Sigmoid colon (tissue), 7 donors: ENCODE data around the gene DIP2C. TPM values are rescaled to one million over a fixed set of nuclear protein-coding genes. Genes with fewer than 3 reads are reported as not detected.
"Not testable (repeated sequence)": the region's sequence is repeated elsewhere in the genome, so short reads cannot be mapped to it uniquely, and the experiment has no call there.

Experiments used
- DNase-seq: peaks from one replicate; pipeline ENCODE4 v3.0.0-alpha.2; 2019
- H3K27ac ChIP-seq, 4 donors: fragments of 200-600 bp; sonication (generic); one replicate each; pipeline ENCODE4 v1.5.1; 2016 to 2019; ENCODE audit warnings: mild to moderate bottlenecking in 1 of 4
- H3K27me3 ChIP-seq, 3 donors: fragments of 200-600 bp; sonication (generic); one replicate each; pipeline ENCODE4 v1.5.1; 2019; ENCODE audit warnings: mild to moderate bottlenecking in 1 of 3
- H3K36me3 ChIP-seq, 4 donors: fragments of 200-600 bp; sonication (generic); one replicate each; pipeline ENCODE4 v1.5.1; 2016 to 2019
- H3K4me1 ChIP-seq, 4 donors: fragments of 200-600 bp; sonication (generic); one replicate each; pipeline ENCODE4 v1.5.1; 2017 to 2019
- H3K4me3 ChIP-seq, 4 donors: fragments of 200-600 bp; sonication (generic); one replicate each; pipeline ENCODE4 v1.5.1; 2017 to 2019; ENCODE audit warnings: mild to moderate bottlenecking in 2 of 4, moderate library complexity in 1 of 4
- H3K9me3 ChIP-seq, 4 donors: fragments of 200-600 bp in 3 of 4; sonication (generic) in 3 of 4; one replicate each; pipeline versions ENCODE4 v1.5.1 to v1.6.1; 2013 to 2019
- CTCF ChIP-seq, 4 experiments: fragments of 450-650 bp in 3 of 4; fragments of 200-600 bp in 1 of 4; IDR thresholded peaks; one replicate each; pipeline ENCODE4 v1.5.1; 2016 to 2019; ENCODE audit warnings: antibody characterized with exemption in 4 of 4, mild to moderate bottlenecking in 3 of 4, moderate library complexity in 2 of 4
- EP300 ChIP-seq, 4 donors: sonication (generic); formaldehyde crosslinking; IDR thresholded peaks; one replicate each; pipeline ENCODE4 v1.6.1; 2017; ENCODE audit warnings: antibody characterized with exemption in 4 of 4
- POLR2A ChIP-seq, 2 donors: fragments of 450-650 bp; IDR thresholded peaks; one replicate each; pipeline ENCODE4 v1.6.1; 2016; ENCODE audit warnings: antibody characterized with exemption in 2 of 2, mild to moderate bottlenecking in 2 of 2, moderate library complexity in 2 of 2
- POLR2AphosphoS5 ChIP-seq, 4 donors: sonication (generic); formaldehyde crosslinking; IDR thresholded peaks; one replicate each; pipeline ENCODE4 v1.6.1; 2017; ENCODE audit warnings: antibody characterized with exemption in 4 of 4
- WGBS, 2 donors: extraction: QIAGEN DNeasy Blood & Tissue Kit; methylation state at CpG; one replicate each; pipeline ENCODE4 v1.1.7; 2013; 5-methylcytosine and 5-hydroxymethylcytosine counted together
- intact Hi-C: fragments of 100-400 bp; cut with DNase I; formaldehyde crosslinking; loops from one replicate; pipeline ENCODE4 v1.15.1; 2023
- polyA plus RNA-seq, 3 donors: library from polyadenylated mRNA; stranded (reverse); fragments of 200-250 nt; gene quantifications; one replicate each; pipeline ENCODE4 v1.2.3, GENCODE V29; 2013
- total RNA-seq, 4 donors: library from RNA; depleted of rRNA; stranded (reverse); fragments of >200 nt; gene quantifications; one replicate each; pipeline ENCODE4 v1.1.0, GENCODE V29; 2016
- donor health status: healthy with polysubstance abuse.
- donor health status: Bipolar disorder and iron deficiency.
- donor health status: healthy.

Gene DIP2C
- total and polyA plus RNA-seq, 7 donors: 1.8 to 67.9 (median 42.1) TPM

- Histone ChIP-seq H3K36me3 (no peaks in the 10 kb centered on the region), H3K4me3 (no peak overlapping the region), H3K27ac (peak overlapping the region; percentile 4 to 90 (median 85)), H3K9me3 (no peaks in the 10 kb centered on the region), H3K4me1 (peaks cover 0 to 65% (median 49%) of the 10 kb centered on the region in 4 donors), H3K27me3 (no peaks in the 10 kb centered on the region)
- intact Hi-C loops: no loop called here
- no peak for DNase-seq
- TF ChIP-seq POLR2AphosphoS5 (IDR thresholded peaks at IDR 0.05) (peak in 1 of 4 donors; percentile 34), CTCF (IDR thresholded peaks at IDR 0.05) (no peak)
- 71 to 76% methylated on average over 17 of the region's 17 CpGs for WGBS, 2 donors
Measured at GRCh38 chr10:480928-481552, 208.4 kb downstream of the DIP2C start.

GRCh38 chr10:480498-480927 is 209.0 kb downstream of the DIP2C start:
- no peaks in the 10 kb centered on the region for H3K27me3 ChIP-seq
- 95 to 96% methylated on average over 23 of the region's 23 CpGs for WGBS, 2 donors
- peaks cover 0 to 64% (median 43%) of the 10 kb centered on the region in 4 donors for H3K4me1 ChIP-seq
- no peak overlapping the region for H3K4me3 ChIP-seq
- H3K9me3 ChIP-seq: no peaks in the 10 kb centered on the region
- no peak for DNase-seq
- TF ChIP-seq POLR2AphosphoS5 (IDR thresholded peaks at IDR 0.05) (no peak), EP300 (IDR thresholded peaks at IDR 0.05) (no peak)
- H3K27ac ChIP-seq: peak overlapping the region in 3 of 4 donors; percentile 82 to 90 (median 88)
- H3K36me3 ChIP-seq: no peaks in the 10 kb centered on the region
- intact Hi-C loops: no loop called here

GRCh38 chr10:479706-480497 is 209.6 kb downstream of the DIP2C start:
- DNase-seq, intact Hi-C loops, H3K36me3 ChIP-seq, H3K9me3 ChIP-seq, H3K27me3 ChIP-seq, H3K4me3 ChIP-seq: not testable (repeated sequence)
- H3K4me1 ChIP-seq: peaks cover 0 to 62% (median 37%) of the 10 kb centered on the region in 4 donors
- H3K27ac ChIP-seq: peak overlapping the region in 3 of 4 donors; percentile 82 to 90 (median 88)
- 97% methylated on average over 33 of the region's 33 CpGs for WGBS, 2 donors

GRCh38 chr10:478471-479245 is 210.8 kb downstream of the DIP2C start:
- intact Hi-C loops: no loop called here
- Histone ChIP-seq H3K27me3 (no peaks in the 10 kb centered on the region), H3K4me3 (no peak overlapping the region), H3K4me1 (peaks cover 0 to 49% (median 32%) of the 10 kb centered on the region in 4 donors), H3K27ac (no peak overlapping the region), H3K36me3 (no peaks in the 10 kb centered on the region), H3K9me3 (no peaks in the 10 kb centered on the region)
- WGBS, 2 donors: 93 to 95% methylated on average over 21 of the region's 21 CpGs
- DNase-seq: no peak
- TF ChIP-seq EP300 (IDR thresholded peaks at IDR 0.05): no peak
- no peak for TF ChIP-seq CTCF (IDR thresholded peaks at IDR 0.05)
- no peak for TF ChIP-seq POLR2AphosphoS5 (IDR thresholded peaks at IDR 0.05)
- no peak for TF ChIP-seq POLR2A (IDR thresholded peaks at IDR 0.05)

GRCh38 chr10:477620-478019 is 211.8 kb downstream of the DIP2C start:
- DNase-seq: no peak
- no peak for TF ChIP-seq CTCF (IDR thresholded peaks at IDR 0.05)
- no peak for TF ChIP-seq POLR2AphosphoS5 (IDR thresholded peaks at IDR 0.05)
- no peak for TF ChIP-seq EP300 (IDR thresholded peaks at IDR 0.05)
- no peak for TF ChIP-seq POLR2A (IDR thresholded peaks at IDR 0.05)
- peaks cover 0 to 40% (median 22%) of the 10 kb centered on the region in 4 donors for H3K4me1 ChIP-seq
- H3K27me3 ChIP-seq: no peaks in the 10 kb centered on the region
- intact Hi-C loops: loop anchor here (2.0 kb wide), 1 partner anchor 15 kb away; no protein-coding TSS in a partner anchor
- H3K4me3 ChIP-seq: no peak overlapping the region
- 92 to 94% methylated on average over 3 of the region's 3 CpGs for WGBS, 2 donors
- peaks cover 0 to under 1% (median 0%) of the 10 kb centered on the region in 4 donors for H3K36me3 ChIP-seq
- no peaks in the 10 kb centered on the region for H3K9me3 ChIP-seq
- no peak overlapping the region for H3K27ac ChIP-seq
